Stimulated activated naive CD8-positive, alpha-beta T cell treated with anti-CD3 and anti-CD28 coated beads, Interleukin-15, Interleukin-2, amounts not matched to agents 100 U/mL and 50 U/mL, for 24 hours (primary cell): ENCODE data around the gene ARFGEF2.
A peak's percentile ranks its signal among the peaks of the same experiment; 100 is the strongest.
"Not testable (repeated sequence)": the region's sequence is repeated elsewhere in the genome, so short reads cannot be mapped to it uniquely, and the experiment has no call there.

Experiments
- ATAC-seq: fragments of 150-1000 bp; cut with Tn5 transposase; one replicate; pipeline ENCODE4 v1.10.0; 2021
- DNase-seq: peaks from one replicate; pipeline ENCODE4 v3.0.0; 2021

The ARFGEF2 gene

DNA sequence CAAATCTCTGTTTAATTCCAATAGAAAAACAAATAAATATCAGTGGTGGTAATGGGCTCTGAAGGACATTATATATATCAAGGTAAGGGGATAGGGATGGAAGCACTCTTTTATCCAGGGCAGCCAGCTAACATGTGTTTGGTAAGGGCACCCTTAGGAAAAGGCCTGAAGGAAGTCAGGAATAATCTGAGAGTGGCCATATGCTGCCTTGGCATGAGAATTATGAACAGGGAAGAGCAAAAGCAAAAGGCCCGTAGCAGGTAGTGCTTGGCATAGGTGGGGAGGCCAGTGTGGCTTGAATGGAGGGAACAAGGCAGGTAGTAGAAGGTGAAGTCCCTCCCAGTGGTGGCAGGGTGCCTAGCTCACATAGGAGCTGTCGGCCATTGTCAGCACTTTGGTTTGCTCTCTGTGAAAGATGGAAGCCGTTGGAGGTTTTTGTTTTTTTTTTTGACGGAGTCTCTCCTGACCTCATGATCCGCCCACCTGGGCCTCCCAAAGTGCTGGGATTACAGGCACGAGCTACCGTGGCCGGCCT lies 85.0 kb downstream of the ARFGEF2 start:
- DNase-seq (no peak), ATAC-seq (no peak)

DNA sequence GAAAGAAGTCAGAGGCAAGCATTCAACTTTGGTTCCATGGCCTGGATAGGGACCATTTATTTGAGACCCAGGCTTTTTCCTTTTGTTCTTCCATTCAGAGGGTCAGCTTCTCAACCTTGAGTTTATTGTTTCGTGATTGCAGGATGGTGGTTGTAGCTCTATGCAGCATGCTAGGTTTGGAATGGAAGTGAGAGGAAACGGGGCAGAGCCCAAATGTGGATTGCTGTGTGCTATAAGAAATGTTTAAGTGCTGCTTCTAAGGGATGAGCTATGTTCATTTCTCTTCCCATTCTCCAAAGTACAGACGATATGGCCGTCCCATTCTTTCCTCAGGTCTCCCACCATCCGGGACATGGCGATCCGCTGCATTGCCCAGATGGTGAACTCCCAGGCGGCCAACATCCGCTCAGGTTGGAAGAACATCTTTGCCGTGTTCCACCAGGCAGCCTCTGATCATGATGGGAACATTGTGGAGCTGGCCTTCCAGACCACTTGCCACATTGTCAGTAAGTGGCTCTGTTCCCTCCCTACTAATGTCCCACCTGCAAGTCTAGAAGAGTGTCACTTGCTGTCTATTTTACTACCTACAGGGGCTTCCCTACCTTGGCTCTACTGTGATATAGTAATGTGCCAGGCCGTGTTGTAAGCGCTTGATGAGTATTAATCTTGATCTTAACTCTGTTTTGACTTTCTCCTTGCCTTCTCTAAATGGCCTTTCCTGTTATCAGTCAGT lies 88.6 kb downstream of the ARFGEF2 start:
- DNase-seq (no peak), ATAC-seq (no peak)

DNA sequence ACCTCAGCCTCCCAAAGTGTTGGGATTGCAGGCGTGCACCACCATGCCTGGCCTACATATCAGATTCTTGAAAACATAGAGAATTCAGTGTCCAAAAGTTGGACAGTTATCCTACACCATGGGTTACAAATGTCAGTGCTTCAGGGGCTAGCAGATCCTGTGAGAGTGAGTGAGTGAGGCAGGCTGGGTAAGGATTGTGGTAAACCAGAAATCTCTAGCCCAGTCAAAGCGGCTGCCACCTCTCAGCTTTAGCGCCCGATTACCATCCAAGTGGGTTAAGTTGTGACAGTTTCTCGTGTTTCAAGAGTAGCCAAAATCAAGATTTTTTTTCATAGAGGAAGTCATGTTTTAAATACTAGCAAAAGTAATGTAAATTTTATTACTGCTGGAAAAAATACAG lies 102.7 kb downstream of the ARFGEF2 start:
- DNase-seq, result no peak
- no peak for ATAC-seq

- DNase-seq, ATAC-seq: not testable (repeated sequence)
Observed at GRCh38 chr20:49028177-49028576, 106.7 kb downstream of the ARFGEF2 start.

DNA sequence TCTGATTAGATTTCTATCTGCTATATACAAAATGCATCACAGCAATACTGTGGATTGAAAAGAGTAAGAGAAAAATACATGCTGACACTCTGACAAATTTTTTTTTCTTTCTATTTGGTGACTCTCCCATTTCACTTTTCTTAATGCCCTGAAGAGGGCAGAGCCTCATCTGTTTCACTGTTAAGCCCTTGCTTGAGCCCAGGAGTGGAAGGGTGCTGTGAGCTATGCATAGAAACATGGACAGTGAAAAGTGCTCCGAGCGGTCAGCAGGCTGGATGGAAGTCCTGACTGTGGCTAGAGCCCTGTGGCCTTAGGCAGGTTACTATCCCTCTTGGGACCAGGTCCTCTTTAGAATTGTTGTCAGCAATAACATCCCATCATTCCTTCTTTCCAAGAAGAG lies 107.2 kb downstream of the ARFGEF2 start:
- ATAC-seq, result no peak
- DNase-seq, result no peak

- ATAC-seq, result no peak
Observed at GRCh38 chr20:49029203-49029602, 107.7 kb downstream of the ARFGEF2 start.

DNA sequence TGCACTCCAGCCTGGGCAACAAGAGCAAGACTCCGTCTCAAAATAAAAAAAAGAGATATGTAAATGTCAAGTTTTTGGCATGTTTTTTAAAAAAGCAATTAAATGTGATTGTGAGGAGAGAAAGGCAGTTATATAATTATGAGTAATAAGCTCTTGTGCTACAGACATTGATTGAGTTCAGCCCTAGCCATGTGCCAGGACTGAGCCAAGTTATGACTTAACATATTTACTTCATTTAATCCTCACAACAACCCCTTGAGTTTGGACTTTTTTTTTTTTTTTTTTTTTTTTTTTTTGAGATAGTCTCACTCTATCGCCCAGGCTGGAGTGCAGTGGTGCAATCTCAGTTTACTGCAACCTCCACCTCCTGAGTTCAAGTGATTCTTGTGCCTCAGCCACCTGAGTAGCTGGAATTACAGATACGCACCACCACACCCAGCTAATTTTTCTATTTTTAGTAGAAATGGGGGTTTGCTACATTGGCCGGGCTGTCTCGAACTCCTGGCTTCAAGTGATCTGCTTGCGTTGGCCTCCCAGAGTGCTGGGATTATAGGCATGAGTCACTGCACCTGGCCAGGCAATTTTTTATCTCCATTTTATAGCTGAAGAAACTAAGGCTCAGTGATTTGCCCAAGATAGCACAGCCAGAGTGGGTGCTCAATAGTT lies 109.6 kb downstream of the ARFGEF2 start:
- ATAC-seq (no peak), DNase-seq (no peak)

More at GRCh38 chr20:49029203-49029602, 107.7 kb downstream of the ARFGEF2 start:
- no peak for DNase-seq

GRCh38 chr20:49032455-49032854 lies 110.9 kb downstream of the ARFGEF2 start:
- DNase-seq (no peak), ATAC-seq (no peak)

GRCh38 chr20:49034070-49034732 lies 112.7 kb downstream of the ARFGEF2 start:
- DNase-seq (no peak), ATAC-seq (no peak)

- peak; percentile 20 for DNase-seq
- ATAC-seq, result peak; percentile 85
Observed at GRCh38 chr20:49037962-49038387, 116.5 kb downstream of the ARFGEF2 start.

DNA sequence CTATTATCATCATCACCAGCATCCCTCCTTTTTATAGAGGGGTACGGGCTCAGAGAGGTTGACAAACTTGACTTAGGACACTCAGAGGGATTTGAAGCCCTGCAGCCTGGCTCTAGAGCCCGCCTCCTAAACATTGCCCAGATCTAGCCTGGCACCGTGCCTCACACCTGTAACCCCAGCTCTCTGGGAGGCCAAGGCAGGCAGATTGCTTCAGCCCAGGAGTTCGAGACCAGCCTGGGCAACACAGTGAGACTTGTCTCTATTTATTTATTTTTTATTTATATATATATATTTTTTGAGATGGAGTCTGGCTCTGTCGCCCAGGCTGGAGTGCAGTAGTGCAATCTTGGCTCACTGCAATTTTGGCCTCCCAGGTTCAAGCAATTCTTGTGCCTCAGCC lies 118.3 kb downstream of the ARFGEF2 start:
- no peak for DNase-seq
- ATAC-seq, result no peak

DNA sequence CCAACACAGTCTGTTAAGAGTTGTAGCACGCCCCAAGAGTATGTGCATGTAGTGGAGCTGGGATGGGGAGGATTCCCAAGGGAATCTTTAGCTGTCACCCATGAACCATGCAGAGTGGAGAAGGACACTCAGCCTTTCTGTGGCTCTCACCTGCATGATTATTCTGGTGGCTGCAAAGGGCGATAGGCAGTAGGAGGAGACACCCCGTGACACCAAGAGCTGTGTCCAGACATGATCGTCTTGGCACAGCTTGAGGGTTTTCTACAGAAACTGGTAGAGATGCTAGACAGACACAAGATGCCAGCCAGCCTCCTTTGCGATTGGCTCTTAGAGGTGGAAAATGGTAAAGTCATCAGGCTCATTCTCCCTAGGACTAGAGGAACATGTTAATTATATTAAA lies 121.5 kb downstream of the ARFGEF2 start:
- DNase-seq (no peak), ATAC-seq (no peak)

DNA sequence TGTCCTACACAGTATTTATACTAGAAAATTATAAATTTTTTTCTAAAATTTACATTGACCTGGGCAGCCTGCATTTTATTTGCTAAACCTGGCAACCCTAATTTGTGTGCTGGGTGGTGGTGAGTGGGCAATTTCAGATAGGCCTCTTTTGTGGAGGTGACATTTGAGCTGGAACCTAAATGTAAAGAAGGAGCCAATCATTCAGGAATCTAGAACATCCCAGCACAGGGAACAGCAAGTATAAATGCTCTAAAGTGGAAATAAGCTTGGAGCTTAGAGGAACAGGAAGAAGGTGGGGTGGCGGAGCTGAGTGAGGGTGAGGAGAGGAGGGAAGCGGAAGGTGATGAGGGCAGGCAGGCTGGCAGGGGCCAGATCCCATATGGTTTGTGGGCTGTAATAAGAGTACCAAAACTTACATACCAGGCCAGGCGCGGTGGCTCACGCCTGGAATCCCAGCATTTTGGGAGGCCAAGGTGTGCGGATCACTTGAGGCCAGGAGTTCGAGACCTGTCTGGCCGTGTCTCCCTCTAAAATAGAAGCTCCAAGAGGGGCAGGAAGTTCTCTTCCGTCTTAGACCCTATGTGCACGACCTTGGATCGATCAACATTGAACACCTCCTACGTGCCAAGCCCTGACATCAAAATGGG lies 124.1 kb downstream of the ARFGEF2 start:
- DNase-seq, result peak; percentile 50
- ATAC-seq, result no peak

GRCh38 chr20:49046087-49046900 lies 124.8 kb downstream of the ARFGEF2 start, which contains the start of gene CSE1L:
Gene CSE1L (plus strand): TSS chr20:49046312. CDS start chr20:49058464, 12,152 bp downstream.
- peak; percentile 94 for ATAC-seq
- peak; percentile 96 for DNase-seq

DNA sequence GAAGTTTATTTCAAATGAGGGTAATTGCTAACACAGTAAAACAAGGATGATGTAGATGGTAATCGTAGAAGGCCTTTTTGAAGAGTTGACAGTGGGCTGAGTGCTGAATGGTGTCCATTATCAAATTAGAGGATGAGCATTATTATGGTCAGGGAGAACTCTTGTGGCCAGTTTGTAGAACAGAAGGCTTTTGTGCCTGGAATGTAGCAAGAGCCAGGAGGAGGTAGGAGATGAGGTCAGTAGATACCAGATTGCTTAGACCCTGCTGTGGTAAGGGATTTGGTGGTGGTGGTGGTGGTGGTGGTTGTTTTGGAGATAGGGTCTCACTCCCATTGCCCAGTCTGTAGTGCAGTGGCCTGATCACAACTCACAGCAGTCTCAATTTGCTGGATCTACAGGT lies 130.8 kb downstream of the ARFGEF2 start:
- ATAC-seq (no peak), DNase-seq (no peak)

DNA sequence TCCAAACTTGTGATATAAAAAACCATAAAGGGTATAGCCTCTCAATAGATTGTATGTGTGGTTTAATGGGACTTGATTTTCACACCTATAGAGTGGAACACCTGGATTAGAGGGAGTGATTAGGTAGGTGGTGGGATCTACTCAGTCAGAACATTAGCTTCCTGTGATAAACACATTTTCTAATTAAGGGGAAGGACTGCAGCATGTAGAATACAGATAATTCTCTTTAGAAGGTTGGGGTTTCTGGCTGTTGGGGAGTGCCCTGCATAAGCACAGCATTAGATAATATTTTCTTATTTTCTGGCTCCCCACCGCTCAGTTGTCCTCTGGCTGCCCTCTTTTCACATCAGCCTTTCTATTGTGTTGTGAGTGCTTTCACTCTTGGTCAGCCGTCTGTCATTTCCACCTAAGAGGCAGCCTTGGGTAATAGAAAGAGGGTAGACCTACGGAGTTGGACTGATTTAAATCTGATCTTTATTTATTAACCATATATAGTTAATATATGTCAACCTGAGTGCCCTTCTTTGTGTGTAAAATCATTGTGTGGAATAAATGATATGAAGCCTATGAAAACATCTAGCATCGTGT lies 132.6 kb downstream of the ARFGEF2 start:
- DNase-seq (no peak), ATAC-seq (no peak)

GRCh38 chr20:49063279-49063678 lies 141.8 kb downstream of the ARFGEF2 start:
- no peak for DNase-seq

DNA sequence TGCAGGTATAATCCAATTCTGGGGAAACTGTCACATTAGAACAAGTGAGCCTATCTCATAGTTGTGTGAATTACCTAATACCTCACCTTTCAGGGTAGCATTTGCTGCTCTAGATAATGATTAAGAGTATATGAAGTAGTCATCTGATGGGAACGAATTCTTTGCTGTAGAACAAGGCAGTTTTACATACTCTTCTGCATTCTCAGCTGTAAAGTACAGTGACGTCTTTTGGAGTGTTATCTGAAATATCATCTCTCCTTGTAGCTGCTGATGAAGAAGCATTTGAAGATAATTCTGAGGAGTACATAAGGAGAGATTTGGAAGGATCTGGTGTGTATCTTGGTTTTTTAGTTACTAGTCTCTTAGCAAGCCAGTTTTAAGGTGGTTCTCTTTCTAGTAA lies 153.0 kb downstream of the ARFGEF2 start:
- ATAC-seq (no peak), DNase-seq (no peak)

More at GRCh38 chr20:49063279-49063678, 141.8 kb downstream of the ARFGEF2 start:
- ATAC-seq, result no peak

DNA sequence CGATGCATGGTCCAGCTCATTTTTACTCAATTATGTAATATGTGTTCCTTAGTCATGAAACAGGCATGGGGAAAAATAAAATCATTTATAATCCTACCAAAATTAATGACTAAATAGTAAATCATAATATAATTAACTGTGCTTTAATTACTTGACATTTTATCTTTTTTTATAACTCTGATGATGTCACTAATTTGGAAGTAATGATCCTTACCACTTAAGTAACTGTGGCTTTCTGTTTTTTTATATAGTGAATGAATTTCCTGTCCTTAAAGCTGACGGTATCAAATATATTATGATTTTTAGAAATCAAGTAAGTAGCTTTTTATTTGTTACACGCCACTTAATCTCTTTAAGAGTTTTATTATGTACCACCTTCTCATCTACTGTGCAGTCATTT lies 156.8 kb downstream of the ARFGEF2 start:
- no peak for DNase-seq

GRCh38 chr20:49082295-49082694 lies 160.8 kb downstream of the ARFGEF2 start:
- not testable (repeated sequence) for ATAC-seq, DNase-seq

More for the DNA sequence above, 156.8 kb downstream of the ARFGEF2 start:
- no peak for ATAC-seq
